GM21723 (cell line): ENCODE results near the gene CCM2L.

ENCODE experiments used
- ATAC-seq: cut with Tn5 transposase; IDR thresholded peaks from one replicate; pipeline ENCODE4 v1.9.1; 2021; ENCODE audit warnings: mild to moderate bottlenecking, moderate library complexity; ENCODE audit not compliant: unreplicated experiment

Gene CCM2L

DNA sequence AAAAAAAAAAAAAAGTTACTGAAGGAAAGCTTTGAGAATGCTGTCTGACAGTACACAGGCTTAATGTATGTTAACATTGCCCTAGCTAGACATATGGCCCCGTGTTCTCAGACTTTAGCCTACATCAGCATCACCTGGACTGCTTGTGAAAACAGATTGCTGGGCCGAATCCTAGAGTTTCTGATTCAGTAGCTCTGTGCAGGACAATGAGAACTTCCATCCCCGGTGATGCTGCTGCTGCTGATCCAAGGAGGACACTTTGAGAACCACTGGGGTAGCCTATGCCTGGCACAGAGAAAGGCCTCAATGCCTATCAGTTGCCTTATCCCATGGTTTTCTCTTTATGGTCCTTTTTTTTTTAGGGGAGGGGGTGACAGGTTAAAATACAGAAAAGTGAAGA, 43.4 kb downstream of the CCM2L start:
- no peak for ATAC-seq

DNA sequence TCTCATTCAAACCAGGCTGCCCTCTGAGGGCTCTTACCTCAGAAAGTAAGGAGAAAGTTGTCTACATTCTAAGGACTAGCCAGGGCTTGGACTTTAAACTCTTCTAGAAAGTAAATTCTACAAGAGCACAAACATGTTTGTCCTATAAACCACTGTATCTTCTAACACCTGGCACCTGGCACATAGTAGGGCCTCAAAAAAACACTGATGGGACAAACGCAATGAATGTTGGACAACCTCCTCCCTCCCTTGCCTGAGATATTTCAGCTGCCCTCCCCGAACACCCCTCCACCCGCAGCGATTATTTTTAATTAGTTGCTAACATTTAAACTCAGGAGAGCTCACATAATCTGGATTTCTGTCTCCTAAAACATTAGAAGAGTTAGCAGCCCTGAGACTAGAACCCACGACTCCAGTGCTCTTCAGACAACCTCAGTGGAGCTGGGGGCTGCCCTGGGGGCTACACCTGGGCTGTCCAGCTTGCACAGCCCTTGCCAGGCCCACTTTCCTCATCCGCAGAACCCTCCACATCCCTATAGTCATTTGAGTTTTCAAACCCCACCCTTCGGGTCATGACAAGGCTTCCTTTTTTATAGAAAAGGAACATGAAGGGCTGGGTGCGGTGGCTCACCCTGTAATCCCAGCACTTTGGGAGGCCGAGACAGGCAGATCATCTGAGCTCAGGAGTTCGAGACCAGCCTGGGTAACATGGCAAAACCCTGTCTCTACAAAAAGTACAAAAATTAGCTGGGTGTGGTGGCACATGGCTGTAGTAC, 46.7 kb downstream of the CCM2L start:
- ATAC-seq: no peak

DNA sequence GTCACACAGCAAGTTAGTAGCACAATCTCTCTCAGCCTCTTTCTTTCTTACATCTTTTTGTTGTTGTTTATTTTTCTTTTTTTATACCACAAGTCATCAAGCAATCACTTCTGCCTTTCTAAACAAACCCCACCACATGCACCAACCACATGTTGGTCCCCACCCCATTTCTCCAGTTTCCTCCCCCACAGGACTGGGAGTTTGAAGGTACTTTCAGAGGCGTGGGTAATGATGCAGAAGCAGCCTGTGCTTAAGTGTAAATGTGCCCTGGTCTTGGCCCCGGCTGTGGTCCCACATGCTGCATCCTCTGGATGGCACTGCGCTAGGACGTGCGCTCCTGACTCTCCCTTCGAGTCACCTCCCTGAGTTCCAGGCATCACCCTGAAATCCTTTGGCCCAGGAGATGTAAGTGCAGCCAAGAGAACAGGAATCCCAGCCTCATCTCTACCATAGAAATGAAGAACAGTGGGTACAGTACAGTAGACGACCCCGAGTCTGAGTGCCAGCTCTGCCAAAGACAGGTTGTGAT, 47.5 kb downstream of the CCM2L start:
- no peak for ATAC-seq

DNA sequence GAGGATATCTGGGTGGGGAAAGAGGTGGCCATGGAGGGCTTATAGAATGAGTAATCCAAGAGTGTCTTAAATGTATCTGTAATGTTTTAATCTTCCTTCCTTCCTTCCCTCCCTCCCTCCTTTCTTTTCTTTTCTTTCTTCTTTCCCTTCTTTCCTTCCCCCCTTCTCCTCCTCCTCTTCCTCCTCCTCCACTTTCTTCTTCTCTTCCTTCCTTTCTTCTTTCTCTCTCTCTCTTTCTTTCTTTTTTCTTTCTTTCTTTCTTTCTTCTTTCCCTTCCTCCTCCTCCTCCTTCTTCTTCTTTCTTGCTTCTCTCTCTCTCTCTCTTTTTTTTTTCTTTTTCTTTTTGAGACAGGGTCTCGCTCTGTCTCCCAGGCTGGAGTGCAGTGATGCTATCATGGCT, 49.0 kb downstream of the CCM2L start:
- no peak for ATAC-seq

DNA sequence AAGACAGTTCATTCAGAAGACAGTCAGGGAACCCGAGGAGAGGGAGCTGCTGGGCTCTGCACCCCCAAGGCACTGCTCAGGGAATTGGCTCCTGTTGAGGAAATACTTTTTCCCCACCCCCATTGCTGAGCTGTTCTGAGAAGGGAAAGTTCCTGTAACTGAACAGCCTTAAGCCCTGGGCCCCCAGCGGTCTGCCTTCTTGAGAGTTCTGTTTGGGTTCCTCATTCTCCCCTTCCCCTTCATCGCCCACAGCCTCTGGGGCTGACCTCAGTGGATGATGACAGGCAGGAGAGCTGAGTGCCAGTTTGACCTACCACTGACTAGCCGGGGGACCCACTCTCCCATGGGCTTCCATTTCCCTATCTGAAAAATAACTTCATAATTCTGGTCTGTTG, 52.5 kb downstream of the CCM2L start:
- no peak for ATAC-seq

DNA sequence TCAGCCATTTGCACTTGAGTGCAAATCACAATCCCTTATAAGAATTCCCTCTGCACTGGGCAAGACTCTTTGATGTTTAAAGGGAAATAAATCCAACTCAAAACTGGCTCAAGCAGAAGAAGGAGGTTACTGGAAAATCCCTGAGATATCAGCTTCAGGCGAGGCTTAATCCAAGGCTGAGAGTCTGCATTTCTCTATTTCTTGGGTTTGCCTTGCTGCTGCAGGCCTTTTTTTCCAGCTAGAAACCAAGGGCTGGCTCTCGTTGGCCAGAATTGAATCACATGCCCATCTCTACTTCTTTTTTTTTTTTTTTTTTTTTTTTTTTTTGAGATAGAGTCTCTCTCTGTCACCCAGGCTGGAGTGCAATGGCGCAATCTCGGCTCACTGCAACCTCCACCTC, 53.5 kb downstream of the CCM2L start:
- no peak for ATAC-seq

DNA sequence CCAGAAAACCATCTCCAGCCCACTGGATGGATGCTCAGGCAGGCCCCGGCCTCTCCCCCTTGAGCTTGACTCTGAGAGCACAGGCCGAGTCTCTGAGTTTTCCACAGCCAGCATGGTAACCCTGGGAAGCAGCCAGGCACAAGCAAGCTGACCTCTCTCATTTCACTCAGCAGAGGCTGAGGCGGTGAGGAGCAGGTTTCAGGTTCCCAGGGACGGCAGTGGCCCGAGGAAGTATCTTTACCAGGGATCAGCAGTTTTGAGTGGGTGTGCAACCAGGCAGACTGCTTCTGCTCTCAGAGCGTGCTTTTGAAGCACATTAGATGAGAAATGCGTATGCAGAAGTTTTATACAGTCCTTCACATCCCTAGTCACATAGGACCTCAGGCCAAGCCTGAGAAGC, 54.4 kb downstream of the CCM2L start:
- no peak for ATAC-seq

DNA sequence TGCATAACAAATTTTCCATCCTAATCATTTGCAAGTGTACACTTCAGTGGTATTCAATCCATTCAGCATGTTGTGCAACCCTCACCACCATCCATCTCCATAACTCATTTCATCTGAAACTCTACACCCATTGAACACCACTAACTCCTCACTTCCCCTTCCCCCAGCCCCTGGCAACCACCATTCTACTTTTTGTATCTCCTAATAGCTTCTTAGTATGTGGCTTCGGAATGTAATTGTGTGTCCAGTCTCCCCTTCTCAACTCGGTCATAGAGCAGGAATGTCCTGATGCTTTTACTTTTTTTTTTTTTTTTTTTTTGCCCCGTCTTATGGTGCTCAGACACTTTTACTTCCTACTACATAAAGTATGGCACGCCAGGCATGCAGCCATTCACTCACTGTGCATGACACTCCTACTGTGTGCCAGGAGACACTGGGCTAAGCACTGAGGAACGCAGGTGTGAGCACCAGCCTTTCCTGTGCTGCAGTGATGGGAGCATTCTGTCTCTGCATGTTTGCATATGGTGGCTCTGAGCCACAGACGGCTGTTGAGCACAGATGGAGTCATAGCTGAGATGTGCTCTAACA, 57.1 kb downstream of the CCM2L start:
- no peak for ATAC-seq

DNA sequence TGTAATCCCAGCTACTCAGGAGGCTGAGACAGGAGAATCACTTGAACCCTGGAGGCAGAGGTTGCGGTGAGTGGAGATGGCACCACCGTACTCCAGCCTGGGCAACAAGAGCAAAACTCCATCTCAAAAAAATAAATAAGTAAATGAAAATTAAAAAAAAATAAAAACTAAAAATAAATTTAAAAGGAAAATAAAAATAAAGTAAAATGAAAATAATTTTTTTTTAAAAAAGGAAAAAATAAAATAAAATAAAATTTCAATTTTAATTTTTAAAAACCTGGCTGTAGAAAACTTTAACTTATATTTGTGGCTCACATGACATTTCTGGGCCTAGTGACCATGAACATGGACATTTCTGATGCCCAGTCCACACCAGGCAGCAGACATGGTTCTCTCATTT, 57.9 kb downstream of the CCM2L start:
- ATAC-seq: no peak

DNA sequence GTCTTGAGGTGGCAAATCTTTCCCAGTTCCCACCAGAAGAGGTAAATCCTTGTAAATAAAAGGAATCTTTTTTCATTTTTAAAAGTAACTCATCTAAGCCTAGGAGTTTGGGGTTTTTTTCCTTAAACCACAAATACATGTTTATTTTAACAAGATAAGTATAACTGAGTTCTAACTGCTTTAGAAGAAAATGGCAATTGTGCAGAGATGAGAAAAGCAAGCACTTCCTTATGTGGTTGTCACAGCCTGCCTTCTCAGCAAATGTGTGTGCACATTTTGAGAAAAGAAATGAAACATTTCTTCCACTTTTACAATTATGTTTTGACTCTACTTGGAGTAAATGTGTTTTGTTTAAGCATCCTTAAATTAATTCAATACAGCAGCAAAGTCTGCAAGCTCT, 59.5 kb downstream of the CCM2L start:
- ATAC-seq: no peak

DNA sequence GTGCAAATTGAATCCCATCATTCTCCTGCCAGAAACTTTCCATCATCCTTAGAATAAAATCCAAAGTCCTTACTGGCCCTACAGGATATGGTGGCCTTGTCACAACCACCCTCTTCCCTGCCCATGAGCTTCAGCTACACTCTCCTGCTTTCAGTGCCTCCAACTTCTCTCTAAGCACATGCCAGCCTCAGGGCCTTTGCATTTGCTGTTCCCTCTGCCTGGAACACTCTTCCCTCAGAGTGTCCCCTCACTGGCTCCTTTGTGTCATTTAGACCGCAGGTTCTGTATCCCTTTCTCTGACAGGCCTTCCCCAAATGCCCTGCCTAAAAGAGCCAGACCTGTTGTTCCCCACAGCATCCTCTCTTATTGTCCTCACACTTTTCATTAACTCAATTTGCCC, 60.0 kb downstream of the CCM2L start:
- ATAC-seq: no peak

DNA sequence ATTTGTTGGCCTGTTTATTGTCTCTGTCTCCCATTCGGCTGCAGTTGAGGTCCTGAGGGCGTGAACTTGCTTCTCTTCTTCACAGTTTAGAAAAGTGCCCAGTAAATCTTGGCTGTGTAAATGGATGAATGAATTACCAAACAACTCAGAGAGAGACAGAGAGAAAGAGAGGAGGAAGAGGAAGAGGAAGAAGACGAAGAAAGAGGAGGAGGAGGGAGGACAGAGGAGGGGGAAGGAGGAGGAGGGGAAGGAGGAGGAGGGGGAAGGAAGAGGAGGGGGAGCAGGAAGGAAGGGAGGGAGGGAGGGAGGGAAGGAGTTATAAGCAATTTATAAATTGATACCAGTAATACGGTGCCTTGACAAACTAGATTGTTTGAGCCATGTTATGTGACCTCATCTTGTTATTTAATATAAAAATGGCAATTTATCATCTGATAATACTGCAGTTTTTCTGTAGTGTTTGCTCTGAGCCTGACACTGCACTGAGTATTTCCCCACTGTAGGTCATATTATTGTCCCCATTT, 60.5 kb downstream of the CCM2L start:
- ATAC-seq: no peak

DNA sequence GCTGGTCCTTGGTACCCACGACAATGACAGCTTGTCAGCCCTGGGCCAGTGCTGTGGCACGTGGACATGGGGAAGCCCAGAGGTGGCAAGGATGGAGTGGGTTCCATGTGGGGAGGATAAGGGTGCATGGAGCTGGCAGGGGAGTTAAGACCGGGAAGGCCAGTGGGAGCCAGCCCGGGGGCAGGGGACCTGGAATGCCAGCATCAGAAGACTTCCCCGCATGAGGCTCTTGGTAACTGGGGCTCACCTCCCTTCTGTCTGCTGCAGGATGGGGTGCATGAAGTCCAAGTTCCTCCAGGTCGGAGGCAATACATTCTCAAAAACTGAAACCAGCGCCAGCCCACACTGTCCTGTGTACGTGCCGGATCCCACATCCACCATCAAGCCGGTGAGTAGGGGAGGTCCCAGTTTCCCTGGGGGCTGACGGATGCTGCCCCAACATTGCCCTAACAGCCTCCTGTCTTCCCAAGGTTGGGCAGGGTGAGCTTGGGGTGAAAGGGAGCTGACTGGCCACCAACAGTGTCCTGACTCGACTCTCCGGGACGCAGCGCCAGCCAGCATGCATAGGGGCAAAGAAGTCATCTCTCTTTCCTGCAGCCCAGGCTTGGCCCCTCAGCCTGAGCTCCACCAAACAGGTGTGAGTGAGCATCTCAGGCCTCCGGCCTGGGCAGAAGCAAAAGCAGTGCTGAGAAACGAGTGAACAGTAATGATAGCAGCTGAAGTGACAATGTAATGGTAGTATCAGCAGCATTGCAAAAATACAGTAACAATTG, 61.3 kb downstream of the CCM2L start:
- ATAC-seq: no peak

DNA sequence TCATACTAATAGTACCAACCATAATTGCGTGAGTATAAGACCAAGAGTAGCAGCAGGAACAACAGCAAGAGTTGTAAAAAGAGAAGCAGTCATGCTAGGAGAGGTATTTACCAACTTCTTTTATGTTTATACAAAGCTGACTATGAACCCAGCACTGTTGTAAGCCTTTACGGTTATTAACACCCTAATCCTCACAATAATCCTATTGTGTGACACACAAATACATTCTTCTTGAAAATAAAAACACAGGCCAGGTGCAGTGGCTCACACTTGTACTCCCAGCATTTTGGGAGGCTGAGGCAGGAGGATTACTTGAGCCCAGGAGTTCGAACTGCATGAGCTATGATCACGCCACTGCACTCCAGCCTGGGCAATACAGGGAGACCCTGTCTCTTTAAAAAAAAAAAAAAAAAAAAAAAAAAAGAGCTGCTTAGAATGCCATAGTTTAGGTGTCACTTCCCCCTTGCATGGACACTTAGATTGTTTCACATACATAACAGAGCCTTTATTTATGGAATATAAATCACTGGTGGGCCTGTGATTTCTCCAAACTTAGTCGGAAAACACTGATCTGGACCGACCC, 62.0 kb downstream of the CCM2L start:
- no peak for ATAC-seq

DNA sequence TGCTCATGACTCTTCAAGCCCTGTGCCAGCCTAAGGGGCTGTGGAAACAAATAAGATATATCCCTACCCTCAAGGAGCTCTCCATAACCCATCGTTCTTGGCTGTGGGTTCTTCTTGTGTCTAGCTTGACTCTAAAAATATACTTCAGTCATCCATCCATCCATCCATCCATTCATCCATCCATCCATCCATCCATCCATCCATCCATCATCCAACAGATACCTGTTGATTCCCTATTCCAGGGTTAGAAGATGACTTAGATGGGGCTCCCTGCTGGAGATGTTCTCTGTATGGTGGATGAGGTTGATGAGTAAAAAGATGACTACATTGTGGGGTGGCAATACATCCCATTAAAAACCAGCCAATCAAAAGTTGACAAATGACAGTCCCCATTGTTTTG, 65.3 kb downstream of the CCM2L start:
- no peak for ATAC-seq

DNA sequence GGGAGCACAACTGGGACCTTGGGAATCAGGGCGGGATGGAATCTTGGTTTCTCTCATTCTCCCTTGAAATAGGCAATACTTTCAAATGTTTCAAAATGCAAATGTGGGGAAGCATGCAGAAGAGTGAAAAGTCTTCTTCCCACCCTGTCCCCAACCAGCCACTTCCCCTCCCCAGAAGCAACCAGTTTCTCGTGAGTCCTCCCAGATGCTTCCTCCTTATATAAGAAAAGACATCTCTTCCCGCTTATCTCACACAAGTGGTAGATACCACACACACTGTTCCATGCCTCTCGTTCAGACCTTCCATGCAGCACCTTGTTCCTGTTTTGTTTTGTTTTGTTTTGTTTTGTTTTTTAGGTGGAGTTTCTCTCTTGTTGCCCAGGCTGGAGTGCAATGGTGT, 67.0 kb downstream of the CCM2L start:
- no peak for ATAC-seq

DNA sequence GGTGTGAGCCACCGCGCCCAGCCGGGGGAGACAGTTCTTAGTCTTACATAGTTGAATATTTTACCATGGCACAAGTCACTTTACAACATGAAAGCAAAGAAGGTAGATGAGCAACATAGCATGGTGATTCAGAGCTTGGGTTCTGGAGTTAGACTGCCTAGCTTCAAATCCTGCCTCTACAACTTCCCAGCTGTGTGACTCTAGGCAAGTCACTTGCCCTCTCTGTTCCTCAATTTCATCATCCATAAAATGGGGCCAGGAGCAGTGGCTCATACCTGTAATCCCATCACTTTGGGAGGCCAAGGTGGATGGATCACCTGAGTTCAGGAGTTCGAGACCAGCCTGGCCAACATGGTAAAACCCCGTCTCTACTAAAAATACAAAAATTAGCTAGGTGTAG, 68.1 kb downstream of the CCM2L start:
- no peak for ATAC-seq

DNA sequence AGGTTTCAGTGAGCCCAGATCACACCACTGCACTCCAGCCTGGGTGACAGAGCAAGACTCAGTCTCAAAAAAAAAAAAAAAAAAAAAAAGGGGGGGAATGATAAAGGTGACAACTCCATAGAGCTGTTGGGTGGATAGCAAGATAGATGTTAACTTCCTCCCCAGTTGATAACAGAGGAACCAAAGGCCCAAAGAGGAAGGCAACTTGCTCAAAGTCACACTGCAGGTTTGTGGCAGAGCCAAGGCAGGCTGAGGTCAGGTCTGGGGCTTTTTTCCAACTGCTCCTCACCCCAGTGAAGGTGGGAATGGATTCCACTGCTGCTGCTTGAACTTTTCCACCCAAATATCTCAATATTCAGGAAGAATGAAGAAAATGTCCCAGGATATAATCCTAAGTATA, 68.6 kb downstream of the CCM2L start:
- no peak for ATAC-seq

DNA sequence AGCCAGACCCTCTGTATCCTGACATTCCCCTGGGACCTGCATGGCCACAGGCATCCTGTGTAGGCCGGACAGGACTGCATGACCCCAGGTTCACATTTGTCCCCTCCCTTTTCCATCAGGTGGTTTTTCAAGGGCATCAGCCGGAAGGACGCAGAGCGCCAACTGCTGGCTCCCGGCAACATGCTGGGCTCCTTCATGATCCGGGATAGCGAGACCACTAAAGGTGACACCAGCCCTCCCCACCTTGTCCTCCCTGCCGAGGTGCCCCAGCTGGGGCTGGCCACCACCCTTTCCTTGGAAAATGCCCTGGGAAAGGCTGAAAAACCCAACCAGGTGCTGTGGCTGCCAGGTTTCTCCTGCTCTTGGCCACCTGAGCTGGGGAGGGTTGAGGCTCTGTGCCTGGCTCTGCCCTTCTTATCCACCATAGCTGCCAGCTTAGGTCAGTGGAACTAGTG, 69.4 kb downstream of the CCM2L start:
- ATAC-seq: no peak

DNA sequence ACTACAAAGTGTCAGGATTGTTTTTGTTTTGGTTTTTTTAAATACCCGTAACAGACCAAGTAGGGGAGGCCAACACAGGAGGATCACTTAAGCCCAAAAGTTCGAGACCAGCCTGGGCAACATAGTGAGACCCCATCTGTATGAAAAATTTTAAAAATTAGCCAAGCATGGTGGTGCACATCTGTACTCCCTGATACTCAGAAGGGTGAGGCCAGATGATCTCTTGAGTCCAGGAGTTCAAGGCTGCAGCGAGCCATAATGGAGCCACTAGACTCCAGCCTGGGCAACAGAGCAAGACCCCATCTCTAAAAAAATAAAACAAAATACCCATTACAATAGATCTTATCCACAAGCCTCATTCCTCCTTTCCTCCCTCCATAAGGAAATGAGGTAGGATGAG, 70.5 kb downstream of the CCM2L start:
- no peak for ATAC-seq
